K562 (cell line): ENCODE data around the gene PLPP1. TPM values are rescaled to one million over a fixed set of nuclear protein-coding genes. Genes with fewer than 3 reads are reported as not detected.

Source experiments
- CHD1 ChIP-seq: fragments of 200-600 bp; sonication (generic); IDR thresholded peaks from one replicate; pipeline ENCODE4 v1.6.1; 2012; ENCODE audit warnings: mild to moderate bottlenecking, moderate library complexity, low read length, inconsistent platforms
- SRSF9 ChIP-seq: fragments of 200-400 bp; formaldehyde crosslinking; IDR thresholded peaks from 2 replicates; pipeline ENCODE4 v1.6.1; 2017; ENCODE audit warnings: low read depth, low read length, borderline replicate concordance
- polyA plus RNA-seq, 8 experiments: library from polyadenylated mRNA; depleted of rRNA in 4 of 8; stranded (reverse) in 5 of 8; unstranded in 3 of 8; fragments of >200 nt; fragmentation: Nextera tagmentation in 2 of 8; fragmentation: Illumina TruSeq in 1 of 8; extraction: Ambion mirVana in 2 of 8; extraction: Trizol in 1 of 8; gene quantifications; 2 replicates each; pipeline versions ENCODE4 v1.2.1 to v1.2.3, GENCODE V29; 2011 to 2014; ENCODE audit warnings: inconsistent platforms in 1 of 8, missing spikeins in 1 of 8
- total RNA-seq, 7 experiments: library from RNA; depleted of rRNA in 6 of 7; stranded (reverse); fragments of >200 nt in 6 of 7; fragmentation: Illumina TruSeq in 2 of 7; extraction: Trizol in 2 of 7; gene quantifications; 2 replicates each; pipeline versions ENCODE4 v1.2.1 to v1.2.3, GENCODE V29; 2011 to 2021; ENCODE audit warnings: low replicate concordance in 1 of 7
- TF ChIP-seq, protein P1 (sequence below): fragments of 450-650 bp; IDR thresholded peaks from 2 replicates; pipeline ENCODE4 v1.6.1; 2018; ENCODE audit not compliant: partially characterized antibody
- TF ChIP-seq, protein P2 (sequence below): sonication (generic); formaldehyde crosslinking; IDR thresholded peaks from 2 replicates; pipeline ENCODE4 v1.8.1; 2023; ENCODE audit warnings: mild to moderate bottlenecking, missing genetic modification reagents

PLPP1 gene
- total and polyA plus RNA-seq, 9 of the 15 experiments (the other 6 are each of a cell fraction or from before 2014, with no cell fraction given): 0.04 to 0.24 (median 0.04) TPM; not detected in 6

- TF ChIP-seq, protein P1, sequence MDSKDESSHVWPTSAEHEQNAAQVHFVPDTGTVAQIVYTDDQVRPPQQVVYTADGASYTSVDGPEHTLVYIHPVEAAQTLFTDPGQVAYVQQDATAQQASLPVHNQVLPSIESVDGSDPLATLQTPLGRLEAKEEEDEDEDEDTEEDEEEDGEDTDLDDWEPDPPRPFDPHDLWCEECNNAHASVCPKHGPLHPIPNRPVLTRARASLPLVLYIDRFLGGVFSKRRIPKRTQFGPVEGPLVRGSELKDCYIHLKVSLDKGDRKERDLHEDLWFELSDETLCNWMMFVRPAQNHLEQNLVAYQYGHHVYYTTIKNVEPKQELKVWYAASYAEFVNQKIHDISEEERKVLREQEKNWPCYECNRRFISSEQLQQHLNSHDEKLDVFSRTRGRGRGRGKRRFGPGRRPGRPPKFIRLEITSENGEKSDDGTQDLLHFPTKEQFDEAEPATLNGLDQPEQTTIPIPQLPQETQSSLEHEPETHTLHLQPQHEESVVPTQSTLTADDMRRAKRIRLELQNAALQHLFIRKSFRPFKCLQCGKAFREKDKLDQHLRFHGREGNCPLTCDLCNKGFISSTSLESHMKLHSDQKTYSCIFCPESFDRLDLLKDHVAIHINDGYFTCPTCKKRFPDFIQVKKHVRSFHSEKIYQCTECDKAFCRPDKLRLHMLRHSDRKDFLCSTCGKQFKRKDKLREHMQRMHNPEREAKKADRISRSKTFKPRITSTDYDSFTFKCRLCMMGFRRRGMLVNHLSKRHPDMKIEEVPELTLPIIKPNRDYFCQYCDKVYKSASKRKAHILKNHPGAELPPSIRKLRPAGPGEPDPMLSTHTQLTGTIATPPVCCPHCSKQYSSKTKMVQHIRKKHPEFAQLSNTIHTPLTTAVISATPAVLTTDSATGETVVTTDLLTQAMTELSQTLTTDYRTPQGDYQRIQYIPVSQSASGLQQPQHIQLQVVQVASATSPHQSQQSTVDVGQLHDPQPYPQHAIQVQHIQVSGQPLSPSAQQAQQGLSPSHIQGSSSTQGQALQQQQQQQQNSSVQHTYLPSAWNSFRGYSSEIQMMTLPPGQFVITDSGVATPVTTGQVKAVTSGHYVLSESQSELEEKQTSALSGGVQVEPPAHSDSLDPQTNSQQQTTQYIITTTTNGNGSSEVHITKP: no peak
- TF ChIP-seq CHD1 (no peak), SRSF9 (no peak)
- TF ChIP-seq, protein P2, sequence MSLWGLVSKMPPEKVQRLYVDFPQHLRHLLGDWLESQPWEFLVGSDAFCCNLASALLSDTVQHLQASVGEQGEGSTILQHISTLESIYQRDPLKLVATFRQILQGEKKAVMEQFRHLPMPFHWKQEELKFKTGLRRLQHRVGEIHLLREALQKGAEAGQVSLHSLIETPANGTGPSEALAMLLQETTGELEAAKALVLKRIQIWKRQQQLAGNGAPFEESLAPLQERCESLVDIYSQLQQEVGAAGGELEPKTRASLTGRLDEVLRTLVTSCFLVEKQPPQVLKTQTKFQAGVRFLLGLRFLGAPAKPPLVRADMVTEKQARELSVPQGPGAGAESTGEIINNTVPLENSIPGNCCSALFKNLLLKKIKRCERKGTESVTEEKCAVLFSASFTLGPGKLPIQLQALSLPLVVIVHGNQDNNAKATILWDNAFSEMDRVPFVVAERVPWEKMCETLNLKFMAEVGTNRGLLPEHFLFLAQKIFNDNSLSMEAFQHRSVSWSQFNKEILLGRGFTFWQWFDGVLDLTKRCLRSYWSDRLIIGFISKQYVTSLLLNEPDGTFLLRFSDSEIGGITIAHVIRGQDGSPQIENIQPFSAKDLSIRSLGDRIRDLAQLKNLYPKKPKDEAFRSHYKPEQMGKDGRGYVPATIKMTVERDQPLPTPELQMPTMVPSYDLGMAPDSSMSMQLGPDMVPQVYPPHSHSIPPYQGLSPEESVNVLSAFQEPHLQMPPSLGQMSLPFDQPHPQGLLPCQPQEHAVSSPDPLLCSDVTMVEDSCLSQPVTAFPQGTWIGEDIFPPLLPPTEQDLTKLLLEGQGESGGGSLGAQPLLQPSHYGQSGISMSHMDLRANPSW: no peak
- TF ChIP-seq, all 486 proteins: peak for 0
These were observed 45.3 kb upstream of the PLPP1 start (continued) for GRCh38 chr5:55580042-55580441.
